Endothelial cell of umbilical vein (primary cell): ENCODE results near the gene ELMO1. TPM values are rescaled to one million over a fixed set of nuclear protein-coding genes. Genes with fewer than 3 reads are reported as not detected.

Source experiments
- BruUV-seq: library from RNA; stranded (reverse); fragments of 400-500 nt; replicated peaks from 2 replicates; lab custom pipeline; 2021; lab: Mats Ljungman, UMichigan
- CTCF ChIA-PET: fragments of 300-600, 350-600 bp; sonication (Branson Sonifier 250); formaldehyde crosslinking; loops from one replicate; lab custom pipeline; 2021; ENCODE audit warnings: antibody characterized with exemption, inconsistent platforms; lab: Charles Lee
- POLR2A ChIA-PET: fragments of 300-600, 350-600 bp; sonication (Branson Sonifier 250); formaldehyde crosslinking; loops from one replicate; lab custom pipeline; 2021; ENCODE audit warnings: antibody characterized with exemption, inconsistent platforms; lab: Charles Lee
- DNase-seq: peaks from one replicate; pipeline ENCODE4 v3.0.0-alpha.2; 2011; ENCODE audit warnings: low read depth, low spot score
- FAIRE-seq: peaks from 2 replicates; lab custom pipeline; 2011; peaks lifted over from hg19 to GRCh38; lab: Jason Lieb, UNC
- H2AFZ ChIP-seq: 2 replicates; pipeline ENCODE4 v1.6.0; 2012; ENCODE audit warnings: low read depth, low read length, control low read depth, inconsistent platforms
- H3K27ac ChIP-seq: 2 replicates; pipeline ENCODE4 v1.5.1; 2011; ENCODE audit warnings: low read depth, mild to moderate bottlenecking, control low read depth, low read length, moderate library complexity; ENCODE audit not compliant: insufficient read depth
- H3K27me3 ChIP-seq, 2 experiments: 2 replicates each; pipeline versions ENCODE4 v1.6.0 to v1.6.1; 2011; ENCODE audit warnings: low read length in 2 of 2, mixed read lengths in 1 of 2; ENCODE audit not compliant: control insufficient read depth in 2 of 2, insufficient read depth in 2 of 2
- H3K36me3 ChIP-seq, 2 experiments: 2 replicates in 1 of 2; 3 replicates in 1 of 2; pipeline ENCODE4 v1.5.1; 2011; ENCODE audit warnings: low read length in 2 of 2, mild to moderate bottlenecking in 1 of 2, moderate library complexity in 1 of 2; ENCODE audit not compliant: control insufficient read depth in 2 of 2, insufficient read depth in 2 of 2; ENCODE audit errors: extremely low read depth in 1 of 2
- H3K4me1 ChIP-seq: 3 replicates; pipeline ENCODE4 v1.5.1; 2011; ENCODE audit warnings: mild to moderate bottlenecking, low read length; ENCODE audit not compliant: control insufficient read depth, insufficient read depth; ENCODE audit errors: extremely low read depth
- H3K4me2 ChIP-seq: 2 replicates; pipeline ENCODE4 v1.6.1; 2011; ENCODE audit warnings: low read length, control low read depth, mixed read lengths; ENCODE audit not compliant: insufficient read depth
- H3K4me3 ChIP-seq, 3 experiments: fragments of 200-600 bp in 1 of 3; sonication (generic), shearing (Covaris generic) in 1 of 3; replicated peaks in 1 of 3; 2 replicates each; pipeline ENCODE4 v1.5.1; 2011 to 2016; ENCODE audit warnings: control low read depth in 3 of 3, low read length in 3 of 3, mild to moderate bottlenecking in 2 of 3, inconsistent platforms in 1 of 3, low read depth in 1 of 3, moderate library complexity in 1 of 3; ENCODE audit not compliant: insufficient read depth in 1 of 3
- H3K79me2 ChIP-seq: 2 replicates; pipeline ENCODE4 v1.6.0; 2012; ENCODE audit warnings: low read length, inconsistent platforms; ENCODE audit not compliant: control insufficient read depth, insufficient read depth
- H3K9ac ChIP-seq: replicated peaks from 2 replicates; pipeline ENCODE3; 2011; ENCODE audit warnings: low read length, control low read depth; ENCODE audit not compliant: insufficient read depth; ENCODE audit errors: extremely low read depth
- H3K9me1 ChIP-seq: replicated peaks from 3 replicates; pipeline ENCODE4 v1.6.0; 2011; ENCODE audit warnings: mild to moderate bottlenecking, low read length; ENCODE audit not compliant: control insufficient read depth, insufficient read depth; ENCODE audit errors: extremely low read depth
- H3K9me3 ChIP-seq: replicated peaks from 2 replicates; pipeline ENCODE4 v1.5.1; 2012; ENCODE audit warnings: low read length, inconsistent platforms; ENCODE audit not compliant: control insufficient read depth, insufficient read depth
- H4K20me1 ChIP-seq: replicated peaks from 2 replicates; pipeline ENCODE3; 2011; ENCODE audit warnings: mild to moderate bottlenecking, low read length; ENCODE audit not compliant: control insufficient read depth, insufficient read depth; ENCODE audit errors: extremely low read depth
- CTCF ChIP-seq, 2 donors: IDR thresholded peaks; 1 replicate in 1 of 2; 2 replicates in 1 of 2; pipeline ENCODE4 v1.5.1; 2011; ENCODE audit warnings: low read length in 2 of 2, mild to moderate bottlenecking in 2 of 2, moderate library complexity in 2 of 2, control low read depth in 1 of 2, inconsistent platforms in 1 of 2, low read depth in 1 of 2; ENCODE audit not compliant: insufficient read depth in 1 of 2; ENCODE audit errors: extremely low read depth in 1 of 2
- EZH2 ChIP-seq: IDR thresholded peaks from 2 replicates; pipeline ENCODE4 v1.6.1; 2012; ENCODE audit warnings: borderline replicate concordance, low read depth, mild to moderate bottlenecking, moderate library complexity, low read length, inconsistent platforms; ENCODE audit not compliant: severe bottlenecking
- FOS ChIP-seq: IDR thresholded peaks from 2 replicates; pipeline ENCODE4 v1.6.1; 2011; ENCODE audit warnings: mild to moderate bottlenecking, low read length, moderate library complexity, borderline replicate concordance; ENCODE audit not compliant: insufficient read depth
- GATA2 ChIP-seq: IDR thresholded peaks from 2 replicates; pipeline ENCODE4 v1.7.0; 2011; ENCODE audit warnings: low read depth, mild to moderate bottlenecking, moderate library complexity, mixed read lengths, low read length; ENCODE audit not compliant: insufficient read length, insufficient read depth
- JUN ChIP-seq: IDR thresholded peaks from 2 replicates; pipeline ENCODE4 v1.6.1; 2011; ENCODE audit warnings: borderline replicate concordance, low read depth; ENCODE audit not compliant: insufficient read length, insufficient read depth
- MYC ChIP-seq: IDR thresholded peaks from one replicate; pipeline ENCODE4 v1.6.1; 2011; ENCODE audit warnings: mild to moderate bottlenecking, low read depth, low read length
- POLR2A ChIP-seq: IDR thresholded peaks from 2 replicates; pipeline ENCODE4 v1.6.1; 2012; ENCODE audit warnings: low read depth, mild to moderate bottlenecking, control low read depth, low read length
- POLR2AphosphoS5 ChIP-seq: IDR thresholded peaks from 2 replicates; pipeline ENCODE4 v1.6.1; 2012; ENCODE audit warnings: low read depth, mild to moderate bottlenecking, control low read depth, low read length, moderate library complexity; ENCODE audit not compliant: insufficient read depth
- dilution Hi-C: fragments of 300-500 bp; cut with MboI; formaldehyde crosslinking; loops from one replicate; pipeline ENCODE4 v1.15.0; 2019; ENCODE audit warnings: low sequenced_read_pairs; ENCODE audit not compliant: extremely low pct_ligation_motif_present
- intact Hi-C: fragments of 100-400 bp; cut with micrococcal nuclease; formaldehyde crosslinking; loops from one replicate; pipeline ENCODE4 v1.10.0; 2022
- polyA plus RNA-seq, 4 experiments: library from polyadenylated mRNA; depleted of rRNA in 3 of 4; stranded (reverse) in 3 of 4; unstranded in 1 of 4; fragments of >200 nt; gene quantifications; 2 replicates each; pipeline versions ENCODE4 v1.2.1 to v1.2.3, GENCODE V29; 2011 to 2012; ENCODE audit warnings: missing spikeins in 1 of 4
- total RNA-seq: library from RNA; stranded (reverse); gene quantifications from 2 replicates; pipeline ENCODE4 v1.2.3, GENCODE V29; 2021
- TF ChIP-seq, protein P1 (sequence below): IDR thresholded peaks from 2 replicates; pipeline ENCODE4 v1.6.1; 2011; ENCODE audit not compliant: insufficient read depth, insufficient read length

ELMO1 gene
- total and polyA plus RNA-seq, 2 donors (not counting 3 experiments of a cell fraction or from before 2014, with no cell fraction given) = 17.0 to 30.6 TPM

- Histone ChIP-seq H2AFZ (no peak overlapping the region), H3K4me3 (no peak overlapping the region), H3K36me3 (peaks cover 0 to 1% of the 10 kb centered on the region in 2 experiments), H3K9ac (no peak overlapping the region), H4K20me1 (no peaks in the 10 kb centered on the region), H3K4me1 (no peaks in the 10 kb centered on the region), H3K9me1 (no peaks in the 10 kb centered on the region), H3K9me3 (no peaks in the 10 kb centered on the region), H3K27ac (no peak overlapping the region), H3K27me3 (no peaks in the 10 kb centered on the region), H3K79me2 (no peaks in the 10 kb centered on the region), H3K4me2 (no peak overlapping the region)
- FAIRE-seq (no peak), DNase-seq (no peak)
- no TSS peak for BruUV-seq
- dilution Hi-C loops (no loop called here), intact Hi-C loops (no loop called here)
- ChIA-PET CTCF (interaction anchor here (0.7 kb wide), 1 partner anchor 10 kb away, joined by 3 read pairs; no protein-coding TSS in a partner anchor), POLR2A (no interaction called here)
- no peak for TF ChIP-seq POLR2AphosphoS5
- TF ChIP-seq POLR2A = no peak
- TF ChIP-seq EZH2 = no peak
- TF ChIP-seq CTCF (IDR thresholded peaks at IDR 0.05; ENCODE audit: extremely low read depth in 1 of 2, insufficient read depth in 1 of 2, low read depth in 1 of 2, low read length in 2 of 2) = no peak
- TF ChIP-seq JUN = no peak
- TF ChIP-seq GATA2 = no peak
- TF ChIP-seq, protein P1, sequence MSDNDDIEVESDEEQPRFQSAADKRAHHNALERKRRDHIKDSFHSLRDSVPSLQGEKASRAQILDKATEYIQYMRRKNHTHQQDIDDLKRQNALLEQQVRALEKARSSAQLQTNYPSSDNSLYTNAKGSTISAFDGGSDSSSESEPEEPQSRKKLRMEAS = no peak
- no peak for TF ChIP-seq FOS
- no peak for TF ChIP-seq MYC
Observed at GRCh38 chr7:37275078-37275710, 173.5 kb downstream of the ELMO1 start.
